Neural cell (in vitro differentiated cells): ENCODE measurements around the gene ASL. TPM values are rescaled to one million over a fixed set of nuclear protein-coding genes. Genes with fewer than 3 reads are reported as not detected.

ENCODE experiments used
- H2AFZ ChIP-seq: fragments of 200-600, 300-800 bp; sonication (generic), shearing (Covaris generic); 2 replicates; pipeline ENCODE4 v1.6.0; 2014; ENCODE audit warnings: low read depth, mild to moderate bottlenecking, antibody characterized with exemption, low read length, moderate library complexity
- H3F3A ChIP-seq: fragments of 200-600 bp; shearing (Covaris generic); 2 replicates; pipeline ENCODE4 v1.6.1; 2016; ENCODE audit warnings: mild to moderate bottlenecking, moderate library complexity, mixed read lengths, antibody characterized with exemption, low read length; ENCODE audit not compliant: insufficient read depth, poor library complexity, severe bottlenecking
- H3K27ac ChIP-seq: fragments of 200-600, 300-800 bp; sonication (generic), shearing (Covaris generic); 2 replicates; pipeline ENCODE4 v1.5.1; 2014; ENCODE audit warnings: mild to moderate bottlenecking, low read length, moderate library complexity
- H3K27me3 ChIP-seq: fragments of 300-800, 200-600 bp; sonication (generic), shearing (Covaris generic); 2 replicates; pipeline ENCODE4 v1.6.0; 2014; ENCODE audit warnings: mild to moderate bottlenecking, low read depth, low read length, moderate library complexity; ENCODE audit not compliant: insufficient read depth
- H3K36me3 ChIP-seq: fragments of 300-800, 200-600 bp; sonication (generic), shearing (Covaris generic); 2 replicates; pipeline ENCODE4 v1.5.1; 2014; ENCODE audit warnings: mild to moderate bottlenecking, antibody characterized with exemption, low read length, moderate library complexity; ENCODE audit not compliant: insufficient read depth
- H3K4me2 ChIP-seq: fragments of 300-800, 200-600 bp; sonication (generic), shearing (Covaris generic); 2 replicates; pipeline ENCODE4 v1.6.0; 2014; ENCODE audit warnings: mild to moderate bottlenecking, low read length
- H3K4me3 ChIP-seq: fragments of 300-800, 200-600 bp; sonication (generic), shearing (Covaris generic); 2 replicates; pipeline ENCODE4 v1.5.1; 2014; ENCODE audit warnings: mild to moderate bottlenecking, low read length, moderate library complexity
- H3K79me2 ChIP-seq: fragments of 200-600 bp; shearing (Covaris generic); replicated peaks from 2 replicates; pipeline ENCODE4 v1.6.0; 2014; ENCODE audit warnings: mild to moderate bottlenecking, low read length, moderate library complexity; ENCODE audit not compliant: insufficient read depth
- H3K9ac ChIP-seq: fragments of 300-800, 200-600 bp; sonication (generic), shearing (Covaris generic); 2 replicates; pipeline ENCODE4 v1.6.1; 2016; ENCODE audit warnings: mild to moderate bottlenecking, low read length, mixed read lengths
- H3K9me2 ChIP-seq: fragments of 200-600 bp; shearing (Covaris generic); 2 replicates; pipeline ENCODE4 v1.6.1; 2016; ENCODE audit warnings: mild to moderate bottlenecking, low read length, mixed read lengths; ENCODE audit not compliant: insufficient read depth
- H3K9me3 ChIP-seq: fragments of 200-600, 300-800 bp; sonication (generic), shearing (Covaris generic); 2 replicates; pipeline ENCODE4 v1.6.1; 2016; ENCODE audit warnings: mild to moderate bottlenecking, mixed run types, low read length, moderate library complexity, mixed read lengths
- H4K20me1 ChIP-seq: fragments of 200-600 bp; shearing (Covaris generic); 2 replicates; pipeline ENCODE4 v1.6.1; 2016; ENCODE audit warnings: mild to moderate bottlenecking, mixed run types; ENCODE audit not compliant: insufficient read depth
- CTCF ChIP-seq: fragments of 450-650 bp; IDR thresholded peaks from 2 replicates; pipeline ENCODE4 v1.5.1; 2014; ENCODE audit warnings: antibody characterized with exemption, mild to moderate bottlenecking, moderate library complexity; ENCODE audit not compliant: poor library complexity, severe bottlenecking
- EP300 ChIP-seq: fragments of 450-650 bp; conservative IDR thresholded peaks from 2 replicates; pipeline ENCODE4 v1.6.1; 2014; ENCODE audit warnings: antibody characterized with exemption, mild to moderate bottlenecking, moderate library complexity; ENCODE audit not compliant: poor library complexity, severe bottlenecking
- EZH2 ChIP-seq: fragments of 200-600, 300-800 bp; shearing (Covaris generic), sonication (generic); IDR thresholded peaks from 2 replicates; pipeline ENCODE4 v1.6.1; 2014; ENCODE audit warnings: antibody characterized with exemption, low read length, borderline replicate concordance, mild to moderate bottlenecking; ENCODE audit not compliant: insufficient read depth, poor library complexity, severe bottlenecking
- MXI1 ChIP-seq: fragments of 450-650 bp; conservative IDR thresholded peaks from 2 replicates; pipeline ENCODE4 v1.6.1; 2014; ENCODE audit warnings: antibody characterized with exemption, mild to moderate bottlenecking; ENCODE audit not compliant: poor library complexity, severe bottlenecking
- POLR2AphosphoS5 ChIP-seq: IDR thresholded peaks from 2 replicates; pipeline ENCODE4 v1.6.1; 2012
- RAD21 ChIP-seq: fragments of 450-650 bp; conservative IDR thresholded peaks from 2 replicates; pipeline ENCODE4 v1.6.1; 2014; ENCODE audit warnings: antibody characterized with exemption, mild to moderate bottlenecking, moderate library complexity
- REST ChIP-seq: IDR thresholded peaks from 2 replicates; pipeline ENCODE4 v1.6.1; 2012; ENCODE audit warnings: borderline replicate concordance
- SMC3 ChIP-seq: fragments of 450-650 bp; conservative IDR thresholded peaks from 2 replicates; pipeline ENCODE4 v1.6.1; 2014; ENCODE audit warnings: antibody characterized with exemption, mild to moderate bottlenecking, moderate library complexity; ENCODE audit not compliant: poor library complexity
- TAF1 ChIP-seq: IDR thresholded peaks from 2 replicates; pipeline ENCODE4 v1.6.1; 2012; ENCODE audit warnings: low read depth
- polyA plus RNA-seq: library from polyadenylated mRNA; depleted of rRNA; stranded (reverse); fragments of >200 nt; gene quantifications from 2 replicates; pipeline ENCODE4 v1.2.3, GENCODE V29; 2014

Gene ASL
- polyA plus RNA-seq, 1 donor from 2014 or later = 20.9 TPM

- TF ChIP-seq EZH2 (no peak), EP300 (no peak), RAD21 (no peak), SMC3 (no peak), CTCF (no peak), MXI1 (no peak), POLR2AphosphoS5 (no peak)
- no peaks in the 10 kb centered on the region for H3K9me2 ChIP-seq
- no peaks in the 10 kb centered on the region for H3K27me3 ChIP-seq
- no peaks in the 10 kb centered on the region for H4K20me1 ChIP-seq
- H3K36me3 ChIP-seq = no peaks in the 10 kb centered on the region
- H3K9me3 ChIP-seq = no peaks in the 10 kb centered on the region
- H2AFZ ChIP-seq = no peak overlapping the region
- no peaks in the 10 kb centered on the region for H3K79me2 ChIP-seq
- H3K27ac ChIP-seq = no peak overlapping the region
- no peak overlapping the region for H3K4me3 ChIP-seq
- no peaks in the 10 kb centered on the region for H3F3A ChIP-seq
- H3K4me2 ChIP-seq = no peak overlapping the region
- no peak overlapping the region for H3K9ac ChIP-seq
Observed at GRCh38 chr7:66060796-66061195, 14.8 kb upstream of the ASL start.

- Histone ChIP-seq H3K27me3 (no peaks in the 10 kb centered on the region), H3K9me3 (no peaks in the 10 kb centered on the region), H4K20me1 (no peaks in the 10 kb centered on the region), H3K9me2 (no peaks in the 10 kb centered on the region), H3K36me3 (no peaks in the 10 kb centered on the region), H3K4me2 (no peak overlapping the region), H3F3A (no peaks in the 10 kb centered on the region), H3K79me2 (no peaks in the 10 kb centered on the region), H3K9ac (no peak overlapping the region), H2AFZ (no peak overlapping the region), H3K4me3 (no peak overlapping the region), H3K27ac (no peak overlapping the region)
- TF ChIP-seq POLR2AphosphoS5 = no peak
Observed at GRCh38 chr7:66069732-66070131, 5.9 kb upstream of the ASL start.

- Histone ChIP-seq H3K79me2 (no peaks in the 10 kb centered on the region), H3K27me3 (no peaks in the 10 kb centered on the region), H3K4me2 (no peak overlapping the region), H3F3A (no peaks in the 10 kb centered on the region), H3K9ac (no peak overlapping the region), H3K27ac (no peak overlapping the region), H2AFZ (no peak overlapping the region), H3K9me3 (no peaks in the 10 kb centered on the region), H3K4me3 (no peak overlapping the region), H3K36me3 (no peaks in the 10 kb centered on the region), H3K9me2 (no peaks in the 10 kb centered on the region), H4K20me1 (no peaks in the 10 kb centered on the region)
- TF ChIP-seq CTCF = no peak
- no peak for TF ChIP-seq REST
- no peak for TF ChIP-seq TAF1
- no peak for TF ChIP-seq RAD21
- no peak for TF ChIP-seq EZH2
- no peak for TF ChIP-seq POLR2AphosphoS5
- no peak for TF ChIP-seq SMC3
- TF ChIP-seq EP300 = no peak
- TF ChIP-seq MXI1 = no peak
Observed at GRCh38 chr7:66070222-66070621, 5.4 kb upstream of the ASL start.
